ENCODE measurements around the gene BUD13. TPM values are rescaled to one million over a fixed set of nuclear protein-coding genes. Genes with fewer than 3 reads are reported as not detected.

BUD13 gene
- total RNA-seq, 2 experiments from 2014 or later: 35.0 to 37.7 TPM

- Mint-ChIP-seq H3K9me3 (no peaks in the 10 kb centered on the region), H3K4me1 (ENCODE audit: low read depth) (peaks cover 22% of the 10 kb centered on the region), H3K4me3 (no peak overlapping the region), H3K27ac (no peak overlapping the region), H3K36me3 (ENCODE audit: low read depth) (peaks cover 10% of the 10 kb centered on the region), H3K27me3 (ENCODE audit: low read depth) (no peaks in the 10 kb centered on the region)
- intact Hi-C loops (cut with micrococcal nuclease): loop anchor here (1.0 kb wide), 2 partner anchors 45 to 315 kb away; no protein-coding TSS in a partner anchor
- DNase-seq: peak; percentile 84
- CTCF ChIA-PET: interaction anchor here (0.6 to 10.2 kb wide), 38 partner anchors 8 to 436 kb away, joined by 3 to 134 read pairs (median 4); partner anchors contain the start of genes APOA1, APOA4 and SIK3
Observed at GRCh38 chr11:116791002-116791812, 18.4 kb upstream of the BUD13 start.

GRCh38 chr11:116790167-116791001 is 17.6 kb upstream of the BUD13 start:
- Mint-ChIP-seq H3K36me3 (ENCODE audit: low read depth) (peaks cover 18% of the 10 kb centered on the region), H3K27me3 (ENCODE audit: low read depth) (no peaks in the 10 kb centered on the region), H3K9me3 (no peaks in the 10 kb centered on the region), H3K4me1 (ENCODE audit: low read depth) (peaks cover 30% of the 10 kb centered on the region), H3K27ac (no peak overlapping the region), H3K4me3 (no peak overlapping the region)
- CTCF ChIA-PET: interaction anchor here (0.6 to 10.2 kb wide), 31 partner anchors 9 to 437 kb away, joined by 3 to 134 read pairs (median 4); partner anchors contain the start of genes APOA1 and SIK3
- intact Hi-C loops (cut with micrococcal nuclease): loop anchor here (1.0 kb wide), 2 partner anchors 46 to 316 kb away; no protein-coding TSS in a partner anchor
- no peak for DNase-seq

- Mint-ChIP-seq H3K4me3 (peak overlapping the region; percentile 92), H3K27ac (no peak overlapping the region), H3K27me3 (ENCODE audit: low read depth) (no peaks in the 10 kb centered on the region), H3K36me3 (ENCODE audit: low read depth) (peaks cover 31% of the 10 kb centered on the region), H3K9me3 (no peaks in the 10 kb centered on the region), H3K4me1 (ENCODE audit: low read depth) (peaks cover 43% of the 10 kb centered on the region)
- no peak for DNase-seq
- intact Hi-C loops (cut with micrococcal nuclease): loop anchor here (1.0 to 5.0 kb wide), 4 partner anchors 16 to 442 kb away; partner anchors contain the start of gene SIK3
- CTCF ChIA-PET: interaction anchor here (2.9 to 10.2 kb wide), 3 partner anchors 11 to 318 kb away, joined by 10 to 134 read pairs (median 60); partner anchors contain the start of gene APOA1
Observed at GRCh38 chr11:116788975-116789374, 16.2 kb upstream of the BUD13 start.

GRCh38 chr11:116788534-116788933 is 15.7 kb upstream of the BUD13 start:
- CTCF ChIA-PET: interaction anchor here (0.6 to 10.2 kb wide), 4 partner anchors 24 to 317 kb away, joined by 3 to 134 read pairs (median 9); partner anchors contain the start of gene APOA1
- H3K4me3 Mint-ChIP-seq: peak overlapping the region; percentile 92
- no peak for DNase-seq
- H3K27me3 Mint-ChIP-seq (ENCODE audit: low read depth): no peaks in the 10 kb centered on the region
- no peaks in the 10 kb centered on the region for H3K9me3 Mint-ChIP-seq
- peaks cover 45% of the 10 kb centered on the region for H3K4me1 Mint-ChIP-seq (ENCODE audit: low read depth)
- H3K36me3 Mint-ChIP-seq (ENCODE audit: low read depth): peaks cover 31% of the 10 kb centered on the region
- intact Hi-C loops (cut with micrococcal nuclease): loop anchor here (1.0 to 5.0 kb wide), 4 partner anchors 15 to 442 kb away; partner anchors contain the start of gene SIK3
- peak overlapping the region; percentile 17 for H3K27ac Mint-ChIP-seq

- H3K27me3 Mint-ChIP-seq (ENCODE audit: low read depth): no peaks in the 10 kb centered on the region
- peak within 1 kb of the TSS; percentile 92 for H3K4me3 Mint-ChIP-seq
- CTCF ChIA-PET: interaction anchor here (0.6 to 10.2 kb wide), 5 partner anchors 25 to 318 kb away, joined by 3 to 134 read pairs (median 4); partner anchors contain the start of gene APOA1
- peaks cover 36% of the 10 kb centered on the region for H3K36me3 Mint-ChIP-seq (ENCODE audit: low read depth)
- DNase-seq: peak; percentile 87
- H3K27ac Mint-ChIP-seq: peak within 1 kb of the TSS; percentile 87
- no peaks in the 10 kb centered on the region for H3K9me3 Mint-ChIP-seq
- intact Hi-C loops (cut with micrococcal nuclease): loop anchor here (1.0 to 5.0 kb wide), 4 partner anchors 15 to 443 kb away; partner anchors contain the start of gene SIK3
- H3K4me1 Mint-ChIP-seq (ENCODE audit: low read depth): peaks cover 51% of the 10 kb centered on the region
Observed at GRCh38 chr11:116787786-116788486, 15.1 kb upstream of the BUD13 start, which contains the start of gene ZPR1. ZPR1 (minus strand) TSS chr11:116788023; CDS start chr11:116787990, 33 bp downstream.

- CTCF ChIA-PET: interaction anchor here (0.6 to 10.2 kb wide), 8 partner anchors 14 to 388 kb away, joined by 3 to 134 read pairs (median 4); partner anchors contain the start of genes APOA1 and BUD13
- Mint-ChIP-seq H3K36me3 (ENCODE audit: low read depth) (peaks cover 41% of the 10 kb centered on the region), H3K4me1 (ENCODE audit: low read depth) (peaks cover 56% of the 10 kb centered on the region)
Observed at GRCh38 chr11:116787436-116787785, 14.6 kb upstream of the BUD13 start.

GRCh38 chr11:116786966-116787365 is 14.2 kb upstream of the BUD13 start:
- CTCF ChIA-PET: interaction anchor here (0.6 to 10.2 kb wide), 8 partner anchors 14 to 389 kb away, joined by 3 to 134 read pairs (median 4); partner anchors contain the start of genes APOA1 and BUD13
- Mint-ChIP-seq H3K4me1 (ENCODE audit: low read depth) (peaks cover 61% of the 10 kb centered on the region), H3K4me3 (peak overlapping the region; percentile 92), H3K27ac (peak overlapping the region; percentile 55), H3K36me3 (ENCODE audit: low read depth) (peaks cover 45% of the 10 kb centered on the region), H3K27me3 (ENCODE audit: low read depth) (no peaks in the 10 kb centered on the region), H3K9me3 (no peaks in the 10 kb centered on the region)
- no peak for DNase-seq
- intact Hi-C loops (cut with micrococcal nuclease): loop anchor here (5.0 kb wide), 1 partner anchor 310 kb away; the partner anchor contains the start of gene SIK3

More at GRCh38 chr11:116787436-116787785, 14.6 kb upstream of the BUD13 start:
- Mint-ChIP-seq H3K27ac (peak overlapping the region; percentile 55), H3K9me3 (no peaks in the 10 kb centered on the region), H3K4me3 (peak overlapping the region; percentile 92), H3K27me3 (ENCODE audit: low read depth) (no peaks in the 10 kb centered on the region)
- intact Hi-C loops (cut with micrococcal nuclease): loop anchor here (5.0 kb wide), 1 partner anchor 310 kb away; the partner anchor contains the start of gene SIK3
- DNase-seq: no peak

GRCh38 chr11:116786326-116786725 is 13.5 kb upstream of the BUD13 start:
- Mint-ChIP-seq H3K36me3 (ENCODE audit: low read depth) (peaks cover 50% of the 10 kb centered on the region), H3K27me3 (ENCODE audit: low read depth) (no peaks in the 10 kb centered on the region), H3K4me1 (ENCODE audit: low read depth) (peaks cover 60% of the 10 kb centered on the region), H3K27ac (no peak overlapping the region), H3K4me3 (peak overlapping the region; percentile 92), H3K9me3 (no peaks in the 10 kb centered on the region)
- CTCF ChIA-PET: interaction anchor here (0.7 to 10.2 kb wide), 6 partner anchors 13 to 313 kb away, joined by 3 to 134 read pairs (median 4); partner anchors contain the start of genes APOA1 and BUD13
- intact Hi-C loops (cut with micrococcal nuclease): loop anchor here (5.0 kb wide), 1 partner anchor 311 kb away; the partner anchor contains the start of gene SIK3
- DNase-seq: no peak

GRCh38 chr11:116782728-116783127 is 9.9 kb upstream of the BUD13 start:
- CTCF ChIA-PET: interaction anchor here (0.9 to 2.7 kb wide), 4 partner anchors 10 to 323 kb away, joined by 3 to 11 read pairs (median 6); partner anchors contain the start of gene APOA5
- intact Hi-C loops (cut with micrococcal nuclease): no loop called here
- no peak for DNase-seq
- H3K36me3 Mint-ChIP-seq (ENCODE audit: low read depth): peaks cover 73% of the 10 kb centered on the region
- peaks cover 84% of the 10 kb centered on the region for H3K4me1 Mint-ChIP-seq (ENCODE audit: low read depth)
- no peaks in the 10 kb centered on the region for H3K27me3 Mint-ChIP-seq (ENCODE audit: low read depth)
- no peaks in the 10 kb centered on the region for H3K9me3 Mint-ChIP-seq
- H3K27ac Mint-ChIP-seq: peak overlapping the region; percentile 71
- no peak overlapping the region for H3K4me3 Mint-ChIP-seq

GRCh38 chr11:116778556-116778955 is 5.8 kb upstream of the BUD13 start:
- Mint-ChIP-seq H3K4me1 (ENCODE audit: low read depth) (peaks cover 76% of the 10 kb centered on the region), H3K9me3 (no peaks in the 10 kb centered on the region), H3K4me3 (no peak overlapping the region), H3K36me3 (ENCODE audit: low read depth) (peaks cover 56% of the 10 kb centered on the region), H3K27me3 (ENCODE audit: low read depth) (no peaks in the 10 kb centered on the region), H3K27ac (peak overlapping the region; percentile 73)
- CTCF ChIA-PET: no interaction called here
- DNase-seq: no peak
- intact Hi-C loops (cut with micrococcal nuclease): loop anchor here (10.0 kb wide), 1 partner anchor 1036 kb away; no protein-coding TSS in a partner anchor

GRCh38 chr11:116777056-116777455 is 4.3 kb upstream of the BUD13 start:
- intact Hi-C loops (cut with micrococcal nuclease): loop anchor here (10.0 kb wide), 1 partner anchor 1038 kb away; no protein-coding TSS in a partner anchor
- Mint-ChIP-seq H3K9me3 (no peaks in the 10 kb centered on the region), H3K4me1 (ENCODE audit: low read depth) (peaks cover 62% of the 10 kb centered on the region), H3K4me3 (no peak overlapping the region), H3K36me3 (ENCODE audit: low read depth) (peaks cover 43% of the 10 kb centered on the region), H3K27ac (peak overlapping the region; percentile 79), H3K27me3 (ENCODE audit: low read depth) (no peaks in the 10 kb centered on the region)
- CTCF ChIA-PET: no interaction called here
- no peak for DNase-seq
